Small intestine (tissue), 7 donors: ENCODE data around the gene LDLRAD3. TPM values are rescaled to one million over a fixed set of nuclear protein-coding genes. Genes with fewer than 3 reads are reported as not detected.

ENCODE experiments used
- DNase-seq, 2 donors: peaks; one replicate each; pipeline versions ENCODE4 v3.0.0 to v3.0.0-alpha.2; 2013
- FAIRE-seq: peaks from 2 replicates; lab custom pipeline; 2012; peaks lifted over from hg19 to GRCh38; lab: Jason Lieb, UNC
- H3K27ac ChIP-seq, 3 donors: one replicate each; pipeline ENCODE4 v1.5.1; 2013; ENCODE audit warnings: low read length in 2 of 3, mild to moderate bottlenecking in 2 of 3, control low read depth in 1 of 3, inconsistent platforms in 1 of 3, low read depth in 1 of 3, moderate library complexity in 1 of 3
- H3K27me3 ChIP-seq, 3 donors: one replicate each; pipeline ENCODE4 v1.6.1; 2013; ENCODE audit warnings: low read length in 3 of 3, inconsistent platforms in 1 of 3; ENCODE audit not compliant: control insufficient read depth in 3 of 3, insufficient read depth in 3 of 3
- H3K36me3 ChIP-seq, 3 donors: one replicate each; pipeline ENCODE4 v1.6.1; 2013; ENCODE audit warnings: low read length in 3 of 3, inconsistent platforms in 1 of 3, low read depth in 1 of 3, mild to moderate bottlenecking in 1 of 3, moderate library complexity in 1 of 3; ENCODE audit not compliant: control insufficient read depth in 3 of 3, insufficient read depth in 2 of 3
- H3K4me1 ChIP-seq, 3 donors: one replicate each; pipeline ENCODE4 v1.6.1; 2013; ENCODE audit warnings: low read length in 2 of 3, inconsistent platforms in 1 of 3, low read depth in 1 of 3, mild to moderate bottlenecking in 1 of 3, moderate library complexity in 1 of 3; ENCODE audit not compliant: control insufficient read depth in 3 of 3, insufficient read depth in 2 of 3
- H3K4me3 ChIP-seq, 3 donors: one replicate each; pipeline ENCODE4 v1.5.1; 2013; ENCODE audit warnings: low read length in 3 of 3, control low read depth in 1 of 3, inconsistent platforms in 1 of 3, low read depth in 1 of 3, mild to moderate bottlenecking in 1 of 3, moderate library complexity in 1 of 3
- H3K9me3 ChIP-seq, 2 donors: one replicate each; pipeline ENCODE4 v1.6.1; 2013; ENCODE audit warnings: low read depth in 1 of 2, low read length in 1 of 2; ENCODE audit not compliant: control insufficient read depth in 2 of 2, insufficient read depth in 1 of 2
- WGBS, 3 donors: extraction: QIAGEN DNeasy Blood & Tissue Kit; methylation state at CpG; one replicate each; pipeline ENCODE4 v1.1.7; 2013; 5-methylcytosine and 5-hydroxymethylcytosine counted together
- polyA plus RNA-seq, 4 donors: library from polyadenylated mRNA; stranded (reverse) in 3 of 4; unstranded in 1 of 4; fragments of 200-250 nt in 3 of 4; fragments of 120-200 nt in 1 of 4; gene quantifications; one replicate each; pipeline versions ENCODE4 v1.2.1 to v1.2.3, GENCODE V29; 2013
- donor health status: healthy with polysubstance abuse.
- donor health status: control.
- donor health status: control.
- donor health status: Bipolar disorder and iron deficiency.
- donor health status: healthy.

LDLRAD3 gene
- polyA plus RNA-seq, 4 donors, result 0.22 to 6.9 (median 3.5) TPM

GRCh38 chr11:36155124-36155561 lies 211.3 kb downstream of the LDLRAD3 start:
- H3K4me1 ChIP-seq, result peaks cover 0 to 2% (median 0%) of the 10 kb centered on the region in 3 donors
- peak overlapping the region in 1 of 3 donors; percentile 20 for H3K27ac ChIP-seq
- no peaks in the 10 kb centered on the region for H3K36me3 ChIP-seq
- 67 to 84% (median 80%) methylated on average over 8 of the region's 8 CpGs for WGBS, 3 donors
- FAIRE-seq, result no peak
- H3K27me3 ChIP-seq, result no peaks in the 10 kb centered on the region
- no peak for DNase-seq
- no peaks in the 10 kb centered on the region for H3K9me3 ChIP-seq
- H3K4me3 ChIP-seq, result no peak overlapping the region

GRCh38 chr11:36155770-36156160 lies 211.9 kb downstream of the LDLRAD3 start:
- H3K27ac ChIP-seq, result no peak overlapping the region
- FAIRE-seq (no peak), DNase-seq (no peak)
- 80 to 92% (median 89%) methylated on average over 6 of the region's 6 CpGs for WGBS, 3 donors
- no peaks in the 10 kb centered on the region for H3K4me1 ChIP-seq
- no peaks in the 10 kb centered on the region for H3K9me3 ChIP-seq
- H3K27me3 ChIP-seq, result no peaks in the 10 kb centered on the region
- no peaks in the 10 kb centered on the region for H3K36me3 ChIP-seq
- no peak overlapping the region for H3K4me3 ChIP-seq

- no peaks in the 10 kb centered on the region for H3K36me3 ChIP-seq
- H3K9me3 ChIP-seq, result no peaks in the 10 kb centered on the region
- no peak for FAIRE-seq
- 79 to 98% (median 91%) methylated on average over 4 of the region's 4 CpGs for WGBS, 3 donors
- no peak overlapping the region for H3K4me3 ChIP-seq
- DNase-seq, result no peak
- H3K27me3 ChIP-seq, result no peaks in the 10 kb centered on the region
- no peak overlapping the region for H3K27ac ChIP-seq
- no peaks in the 10 kb centered on the region for H3K4me1 ChIP-seq
Measured at GRCh38 chr11:36156161-36156816, 212.4 kb downstream of the LDLRAD3 start.

- Histone ChIP-seq H3K9me3 (no peaks in the 10 kb centered on the region), H3K27me3 (no peaks in the 10 kb centered on the region), H3K36me3 (no peaks in the 10 kb centered on the region), H3K27ac (no peak overlapping the region), H3K4me1 (no peaks in the 10 kb centered on the region), H3K4me3 (no peak overlapping the region)
- no peak for FAIRE-seq
- DNase-seq, result no peak
- WGBS, 3 donors, result 60 to 91% (median 77%) methylated on average over 5 of the region's 5 CpGs
Measured at GRCh38 chr11:36156817-36157519, 213.1 kb downstream of the LDLRAD3 start.

GRCh38 chr11:36160091-36160490 lies 216.2 kb downstream of the LDLRAD3 start:
- H3K4me3 ChIP-seq, result no peak overlapping the region
- 83 to 92% (median 86%) methylated on average over 10 of the region's 10 CpGs for WGBS, 3 donors
- no peaks in the 10 kb centered on the region for H3K27me3 ChIP-seq
- no peaks in the 10 kb centered on the region for H3K36me3 ChIP-seq
- FAIRE-seq (no peak), DNase-seq (no peak)
- H3K27ac ChIP-seq, result no peak overlapping the region
- peaks cover 0 to 5% (median 0%) of the 10 kb centered on the region in 3 donors for H3K4me1 ChIP-seq
- no peaks in the 10 kb centered on the region for H3K9me3 ChIP-seq

- FAIRE-seq (no peak), DNase-seq (no peak)
- WGBS, 3 donors, result 90 to 94% (median 91%) methylated on average over 5 of the region's 5 CpGs
- Histone ChIP-seq H3K27me3 (no peaks in the 10 kb centered on the region), H3K27ac (no peak overlapping the region), H3K4me3 (no peak overlapping the region), H3K9me3 (no peaks in the 10 kb centered on the region), H3K36me3 (no peaks in the 10 kb centered on the region), H3K4me1 (peaks cover 0 to 5% (median 0%) of the 10 kb centered on the region in 3 donors)
Measured at GRCh38 chr11:36161572-36161971, 217.7 kb downstream of the LDLRAD3 start.

- 78 to 87% (median 85%) methylated on average over 10 of the region's 10 CpGs for WGBS, 3 donors
- FAIRE-seq (no peak), DNase-seq (no peak)
- Histone ChIP-seq H3K36me3 (no peaks in the 10 kb centered on the region), H3K9me3 (no peaks in the 10 kb centered on the region), H3K4me1 (peaks cover 0 to 5% (median 0%) of the 10 kb centered on the region in 3 donors), H3K27ac (no peak overlapping the region), H3K4me3 (no peak overlapping the region), H3K27me3 (no peaks in the 10 kb centered on the region)
Measured at GRCh38 chr11:36162006-36162882, 218.4 kb downstream of the LDLRAD3 start.

- Histone ChIP-seq H3K4me1 (peaks cover 0 to 5% (median 0%) of the 10 kb centered on the region in 3 donors), H3K36me3 (no peaks in the 10 kb centered on the region), H3K27ac (no peak overlapping the region), H3K4me3 (no peak overlapping the region), H3K9me3 (no peaks in the 10 kb centered on the region), H3K27me3 (no peaks in the 10 kb centered on the region)
- WGBS, 3 donors, result 24 to 40% (median 29%) methylated on average over 5 of the region's 5 CpGs
- DNase-seq (no peak), FAIRE-seq (no peak)
Measured at GRCh38 chr11:36162883-36163434, 219.1 kb downstream of the LDLRAD3 start.
